CD4-positive, alpha-beta T cell treated with Interleukin-15 for 1 hour (primary cell): ENCODE data around the gene ARL6.

Experiments
- DNase-seq: peaks from one replicate; pipeline ENCODE4 v3.0.0-alpha.2; 2020

Gene ARL6

GRCh38 chr3:97764407-97765238 is at the start of gene ARL6:
ARL6 (plus strand) TSS chr3:97764758; CDS start chr3:97768108, 3,350 bp downstream.
- peak; percentile 67 for DNase-seq

GRCh38 chr3:97719156-97719821 is 45.3 kb upstream of the ARL6 start:
- DNase-seq, result peak; percentile 56

GRCh38 chr3:97720417-97720816 is 44.1 kb upstream of the ARL6 start:
- no peak for DNase-seq

- DNase-seq, result no peak
Measured at GRCh38 chr3:97721446-97721845, 43.1 kb upstream of the ARL6 start.

- no peak for DNase-seq
Measured at GRCh38 chr3:97736928-97737327, 27.6 kb upstream of the ARL6 start.

GRCh38 chr3:97738761-97739160 is 25.8 kb upstream of the ARL6 start:
- DNase-seq, result no peak

- no peak for DNase-seq
Measured at GRCh38 chr3:97742036-97742435, 22.5 kb upstream of the ARL6 start.

- no peak for DNase-seq
Measured at GRCh38 chr3:97744289-97744688, 20.3 kb upstream of the ARL6 start.

- DNase-seq, result no peak
Measured at GRCh38 chr3:97763586-97764406, 762 bp upstream of the ARL6 start.

GRCh38 chr3:97765336-97765735 is 778 bp downstream of the ARL6 start:
- DNase-seq, result no peak

- DNase-seq, result no peak
Measured at GRCh38 chr3:97772926-97773325, 8.4 kb downstream of the ARL6 start.

GRCh38 chr3:97778152-97778551 is 13.6 kb downstream of the ARL6 start:
- no peak for DNase-seq

GRCh38 chr3:97793420-97794019 is 29.0 kb downstream of the ARL6 start:
- no peak for DNase-seq

- DNase-seq, result no peak
Measured at GRCh38 chr3:97795951-97796350, 31.4 kb downstream of the ARL6 start.

- no peak for DNase-seq
Measured at GRCh38 chr3:97804471-97804870, 39.9 kb downstream of the ARL6 start.

GRCh38 chr3:97810779-97811390 is 46.3 kb downstream of the ARL6 start:
- no peak for DNase-seq

GRCh38 chr3:97815149-97815917 is 50.8 kb downstream of the ARL6 start:
- DNase-seq, result no peak

- DNase-seq, result no peak
Measured at GRCh38 chr3:97816811-97817210, 52.3 kb downstream of the ARL6 start.

GRCh38 chr3:97817965-97818364 is 53.4 kb downstream of the ARL6 start:
- DNase-seq, result no peak

- no peak for DNase-seq
Measured at GRCh38 chr3:97820780-97821179, 56.2 kb downstream of the ARL6 start.

- DNase-seq, result peak; percentile 24
Measured at GRCh38 chr3:97821287-97821773, 56.8 kb downstream of the ARL6 start.
